Omental fat pad (tissue), 4 donors: Measurements from ENCODE around the gene ARHGAP45. TPM values are rescaled to one million over a fixed set of nuclear protein-coding genes. Genes with fewer than 3 reads are reported as not detected.
A peak's percentile ranks its signal among the peaks of the same experiment; 100 is the strongest.

Source experiments
- ATAC-seq: fragments of 150-250 bp; one replicate; pipeline ENCODE4 v1.9.1; 2016; ENCODE audit warnings: mild to moderate bottlenecking, moderate library complexity; ENCODE audit not compliant: low FRiP score
- DNase-seq: peaks from one replicate; pipeline ENCODE4 v3.0.0-alpha.2; 2019; ENCODE audit warnings: low spot score
- CTCF ChIP-seq, 3 donors: fragments of 450-650 bp; IDR thresholded peaks; one replicate each; pipeline ENCODE4 v1.5.1; 2016 to 2017; ENCODE audit warnings: antibody characterized with exemption in 3 of 3, mild to moderate bottlenecking in 3 of 3, moderate library complexity in 2 of 3
- total RNA-seq, 4 donors: library from RNA; depleted of rRNA; stranded (reverse); fragments of >200 nt; gene quantifications; one replicate each; pipeline ENCODE4 v1.1.0, GENCODE V29; 2016

The ARHGAP45 gene
- total RNA-seq, 4 donors from 2014 or later, result 21.4 to 97.6 (median 36.3) TPM

- ATAC-seq, result peak; percentile 45
- peak; percentile 79 for DNase-seq
- TF ChIP-seq CTCF (IDR thresholded peaks at IDR 0.05), result no peak
Measured at GRCh38 chr19:1040476-1041271, 26.3 kb upstream of the ARHGAP45 start.

GRCh38 chr19:1041272-1041834, 25.6 kb upstream of the ARHGAP45 start:
- DNase-seq, result no peak
- no peak for TF ChIP-seq CTCF (IDR thresholded peaks at IDR 0.05)
- ATAC-seq, result no peak

GRCh38 chr19:1041835-1042685, 24.9 kb upstream of the ARHGAP45 start:
- ATAC-seq, result no peak
- no peak for DNase-seq
- TF ChIP-seq CTCF (IDR thresholded peaks at IDR 0.05), result no peak

- DNase-seq (no peak), ATAC-seq (no peak)
- no peak for TF ChIP-seq CTCF (IDR thresholded peaks at IDR 0.05)
Measured at GRCh38 chr19:1042689-1043511, 24.1 kb upstream of the ARHGAP45 start.

- ATAC-seq (no peak), DNase-seq (no peak)
- no peak for TF ChIP-seq CTCF (IDR thresholded peaks at IDR 0.05)
Measured at GRCh38 chr19:1045247-1045603, 21.7 kb upstream of the ARHGAP45 start.

GRCh38 chr19:1046117-1046626, 20.8 kb upstream of the ARHGAP45 start:
- DNase-seq (no peak), ATAC-seq (no peak)
- TF ChIP-seq CTCF (IDR thresholded peaks at IDR 0.05), result no peak
